LNCAP (cell line): ENCODE measurements around the gene ANKDD1A.

Experiments
- CTCF ChIP-seq: fragments of 450-650 bp; IDR thresholded peaks from 2 replicates; pipeline ENCODE4 v1.5.1; 2017; ENCODE audit warnings: mild to moderate bottlenecking

ANKDD1A gene

GRCh38 chr15:64870353-64870752 lies 41.3 kb upstream of the ANKDD1A start:
- no peak for TF ChIP-seq CTCF

- no peak for TF ChIP-seq CTCF
Observed at GRCh38 chr15:64875641-64876223, 36.0 kb upstream of the ANKDD1A start.

GRCh38 chr15:64877435-64877834 lies 34.3 kb upstream of the ANKDD1A start:
- TF ChIP-seq CTCF: no peak

- no peak for TF ChIP-seq CTCF
Observed at GRCh38 chr15:64878705-64879104, 33.0 kb upstream of the ANKDD1A start.

- TF ChIP-seq CTCF: no peak
Observed at GRCh38 chr15:64883100-64883581, 28.6 kb upstream of the ANKDD1A start.

GRCh38 chr15:64883997-64884511 lies 27.6 kb upstream of the ANKDD1A start:
- TF ChIP-seq CTCF: no peak

GRCh38 chr15:64884679-64885078 lies 27.0 kb upstream of the ANKDD1A start:
- TF ChIP-seq CTCF: no peak

- TF ChIP-seq CTCF: no peak
Observed at GRCh38 chr15:64888336-64888735, 23.4 kb upstream of the ANKDD1A start.
